Measurements from ENCODE around the gene LRRC17.

DNA sequence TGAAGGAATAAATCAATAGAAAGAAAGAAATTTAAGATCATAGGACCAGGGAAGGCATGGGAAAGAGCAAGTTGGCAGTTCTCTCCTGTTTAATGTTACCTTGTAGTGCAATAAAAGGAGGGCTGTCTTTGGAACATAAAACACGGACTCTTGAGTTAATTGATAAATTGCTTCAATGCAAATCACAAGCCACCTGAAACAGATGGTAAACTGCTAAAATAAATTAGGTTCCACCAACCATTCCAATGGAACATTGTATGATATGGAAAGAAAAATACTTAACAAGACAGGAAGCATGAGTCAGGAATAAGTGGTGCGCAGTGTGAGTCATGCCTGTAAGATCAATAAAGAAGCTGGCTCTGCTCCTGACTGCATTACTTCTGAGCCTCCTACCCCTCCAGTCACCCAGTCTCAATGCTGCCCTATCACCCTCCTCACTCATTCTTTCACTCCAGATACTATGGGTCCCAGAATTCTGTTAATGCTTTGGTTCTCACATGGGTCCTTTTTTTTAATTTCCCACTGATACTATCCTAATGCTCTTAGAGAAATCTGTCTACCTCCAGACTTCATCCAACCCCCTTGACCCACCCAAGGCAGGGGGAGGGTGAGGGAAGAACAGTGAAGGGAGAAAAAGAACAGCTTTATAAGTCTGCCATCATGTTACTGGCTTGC lies 78.9 kb downstream of the LRRC17 start:
- TF ChIP-seq, protein P1, sequence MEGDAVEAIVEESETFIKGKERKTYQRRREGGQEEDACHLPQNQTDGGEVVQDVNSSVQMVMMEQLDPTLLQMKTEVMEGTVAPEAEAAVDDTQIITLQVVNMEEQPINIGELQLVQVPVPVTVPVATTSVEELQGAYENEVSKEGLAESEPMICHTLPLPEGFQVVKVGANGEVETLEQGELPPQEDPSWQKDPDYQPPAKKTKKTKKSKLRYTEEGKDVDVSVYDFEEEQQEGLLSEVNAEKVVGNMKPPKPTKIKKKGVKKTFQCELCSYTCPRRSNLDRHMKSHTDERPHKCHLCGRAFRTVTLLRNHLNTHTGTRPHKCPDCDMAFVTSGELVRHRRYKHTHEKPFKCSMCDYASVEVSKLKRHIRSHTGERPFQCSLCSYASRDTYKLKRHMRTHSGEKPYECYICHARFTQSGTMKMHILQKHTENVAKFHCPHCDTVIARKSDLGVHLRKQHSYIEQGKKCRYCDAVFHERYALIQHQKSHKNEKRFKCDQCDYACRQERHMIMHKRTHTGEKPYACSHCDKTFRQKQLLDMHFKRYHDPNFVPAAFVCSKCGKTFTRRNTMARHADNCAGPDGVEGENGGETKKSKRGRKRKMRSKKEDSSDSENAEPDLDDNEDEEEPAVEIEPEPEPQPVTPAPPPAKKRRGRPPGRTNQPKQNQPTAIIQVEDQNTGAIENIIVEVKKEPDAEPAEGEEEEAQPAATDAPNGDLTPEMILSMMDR (IDR thresholded peaks at IDR 0.05): no peak
- peak; percentile 84 for TF ChIP-seq POLR2AphosphoS5 (IDR thresholded peaks at IDR 0.05; ENCODE audit: low read depth, low read length)
- no peak for TF ChIP-seq SIN3A (IDR thresholded peaks at IDR 0.05; ENCODE audit: borderline replicate concordance, insufficient read depth, low read depth, low read length)
- TF ChIP-seq, protein P2, sequence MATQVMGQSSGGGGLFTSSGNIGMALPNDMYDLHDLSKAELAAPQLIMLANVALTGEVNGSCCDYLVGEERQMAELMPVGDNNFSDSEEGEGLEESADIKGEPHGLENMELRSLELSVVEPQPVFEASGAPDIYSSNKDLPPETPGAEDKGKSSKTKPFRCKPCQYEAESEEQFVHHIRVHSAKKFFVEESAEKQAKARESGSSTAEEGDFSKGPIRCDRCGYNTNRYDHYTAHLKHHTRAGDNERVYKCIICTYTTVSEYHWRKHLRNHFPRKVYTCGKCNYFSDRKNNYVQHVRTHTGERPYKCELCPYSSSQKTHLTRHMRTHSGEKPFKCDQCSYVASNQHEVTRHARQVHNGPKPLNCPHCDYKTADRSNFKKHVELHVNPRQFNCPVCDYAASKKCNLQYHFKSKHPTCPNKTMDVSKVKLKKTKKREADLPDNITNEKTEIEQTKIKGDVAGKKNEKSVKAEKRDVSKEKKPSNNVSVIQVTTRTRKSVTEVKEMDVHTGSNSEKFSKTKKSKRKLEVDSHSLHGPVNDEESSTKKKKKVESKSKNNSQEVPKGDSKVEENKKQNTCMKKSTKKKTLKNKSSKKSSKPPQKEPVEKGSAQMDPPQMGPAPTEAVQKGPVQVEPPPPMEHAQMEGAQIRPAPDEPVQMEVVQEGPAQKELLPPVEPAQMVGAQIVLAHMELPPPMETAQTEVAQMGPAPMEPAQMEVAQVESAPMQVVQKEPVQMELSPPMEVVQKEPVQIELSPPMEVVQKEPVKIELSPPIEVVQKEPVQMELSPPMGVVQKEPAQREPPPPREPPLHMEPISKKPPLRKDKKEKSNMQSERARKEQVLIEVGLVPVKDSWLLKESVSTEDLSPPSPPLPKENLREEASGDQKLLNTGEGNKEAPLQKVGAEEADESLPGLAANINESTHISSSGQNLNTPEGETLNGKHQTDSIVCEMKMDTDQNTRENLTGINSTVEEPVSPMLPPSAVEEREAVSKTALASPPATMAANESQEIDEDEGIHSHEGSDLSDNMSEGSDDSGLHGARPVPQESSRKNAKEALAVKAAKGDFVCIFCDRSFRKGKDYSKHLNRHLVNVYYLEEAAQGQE (IDR thresholded peaks at IDR 0.05; ENCODE audit: insufficient read depth in 1 of 2, low read depth in 2 of 2, low read length in 1 of 2): no peak

All from Panc1 (cell line).